Measurements from ENCODE around the gene CCR9. TPM values are rescaled to one million over a fixed set of nuclear protein-coding genes. Genes with fewer than 3 reads are reported as not detected.
A peak's percentile ranks its signal among the peaks of the same experiment; 100 is the strongest.

The CCR9 gene
- total and polyA plus RNA-seq, 10 of the 15 experiments (the other 5 are each of a cell fraction or from before 2014, with no cell fraction given), result 0.05 to 3.9 (median 2.4) TPM

GRCh38 chr3:45946307-45946706, 60.0 kb downstream of the CCR9 start (continued):
- TF ChIP-seq BHLHE40 (IDR thresholded peaks at IDR 0.05; ENCODE audit: borderline replicate concordance in 1 of 2, low read depth in 2 of 2, low read length in 1 of 2) (no peak), RB1 (IDR thresholded peaks at IDR 0.05; ENCODE audit: borderline replicate concordance) (no peak), PAX5 (IDR thresholded peaks at IDR 0.05; ENCODE audit: borderline replicate concordance, low read depth, low read length) (no peak), RAD21 (IDR thresholded peaks at IDR 0.05; ENCODE audit: insufficient read depth, low read depth, low read length) (0 out of 2 replicates have a peak, but pooled peaks have one; percentile 20), CTCF (IDR thresholded peaks at IDR 0.05 in 2 of 3, conservative IDR thresholded peaks at IDR 0.05 in 1 of 3; ENCODE audit: control insufficient read depth in 2 of 3, extremely low read depth in 1 of 3, insufficient read depth in 1 of 3, low read depth in 3 of 3, low read length in 3 of 3) (peak in 2 of 3 experiments; percentile 12 to 15; a peak in 2 of 6 replicates), ZNF384 (IDR thresholded peaks at IDR 0.05; ENCODE audit: borderline replicate concordance, low read depth, low read length) (no peak), NFYA (IDR thresholded peaks at IDR 0.05; ENCODE audit: borderline replicate concordance, low read depth, low read length) (no peak), DPF2 (IDR thresholded peaks at IDR 0.05) (no peak), NKRF (conservative IDR thresholded peaks at IDR 0.05) (no peak), LARP7 (IDR thresholded peaks at IDR 0.05) (no peak), TARDBP (IDR thresholded peaks at IDR 0.05; ENCODE audit: borderline replicate concordance) (no peak), MAX (IDR thresholded peaks at IDR 0.05; ENCODE audit: low read depth, low read length) (no peak), YY1 (IDR thresholded peaks at IDR 0.05; ENCODE audit: low read depth, low read length) (no peak)
